Sigmoid colon (tissue), 7 donors: ENCODE measurements around the gene LRRTM4. TPM values are rescaled to one million over a fixed set of nuclear protein-coding genes. Genes with fewer than 3 reads are reported as not detected.

Experiments used
- DNase-seq: peaks from one replicate; pipeline ENCODE4 v3.0.0-alpha.2; 2019
- H3K27ac ChIP-seq, 4 donors: fragments of 200-600 bp; sonication (generic); one replicate each; pipeline ENCODE4 v1.5.1; 2016 to 2019; ENCODE audit warnings: mild to moderate bottlenecking in 1 of 4
- H3K27me3 ChIP-seq, 3 donors: fragments of 200-600 bp; sonication (generic); one replicate each; pipeline ENCODE4 v1.5.1; 2019; ENCODE audit warnings: mild to moderate bottlenecking in 1 of 3
- H3K36me3 ChIP-seq, 4 donors: fragments of 200-600 bp; sonication (generic); one replicate each; pipeline ENCODE4 v1.5.1; 2016 to 2019
- H3K4me1 ChIP-seq, 4 donors: fragments of 200-600 bp; sonication (generic); one replicate each; pipeline ENCODE4 v1.5.1; 2017 to 2019
- H3K4me3 ChIP-seq, 4 donors: fragments of 200-600 bp; sonication (generic); one replicate each; pipeline ENCODE4 v1.5.1; 2017 to 2019; ENCODE audit warnings: mild to moderate bottlenecking in 2 of 4, moderate library complexity in 1 of 4
- H3K9me3 ChIP-seq, 4 donors: fragments of 200-600 bp in 3 of 4; sonication (generic) in 3 of 4; one replicate each; pipeline versions ENCODE4 v1.5.1 to v1.6.1; 2013 to 2019
- CTCF ChIP-seq, 4 experiments: fragments of 450-650 bp in 3 of 4; fragments of 200-600 bp in 1 of 4; IDR thresholded peaks; one replicate each; pipeline ENCODE4 v1.5.1; 2016 to 2019; ENCODE audit warnings: antibody characterized with exemption in 4 of 4, mild to moderate bottlenecking in 3 of 4, moderate library complexity in 2 of 4
- EP300 ChIP-seq, 4 donors: sonication (generic); formaldehyde crosslinking; IDR thresholded peaks; one replicate each; pipeline ENCODE4 v1.6.1; 2017; ENCODE audit warnings: antibody characterized with exemption in 4 of 4
- POLR2A ChIP-seq, 2 donors: fragments of 450-650 bp; IDR thresholded peaks; one replicate each; pipeline ENCODE4 v1.6.1; 2016; ENCODE audit warnings: antibody characterized with exemption in 2 of 2, mild to moderate bottlenecking in 2 of 2, moderate library complexity in 2 of 2
- POLR2AphosphoS5 ChIP-seq, 4 donors: sonication (generic); formaldehyde crosslinking; IDR thresholded peaks; one replicate each; pipeline ENCODE4 v1.6.1; 2017; ENCODE audit warnings: antibody characterized with exemption in 4 of 4
- WGBS, 2 donors: extraction: QIAGEN DNeasy Blood & Tissue Kit; methylation state at CpG; one replicate each; pipeline ENCODE4 v1.1.7; 2013; 5-methylcytosine and 5-hydroxymethylcytosine counted together
- intact Hi-C: fragments of 100-400 bp; cut with DNase I; formaldehyde crosslinking; loops from one replicate; pipeline ENCODE4 v1.15.1; 2023
- polyA plus RNA-seq, 3 donors: library from polyadenylated mRNA; stranded (reverse); fragments of 200-250 nt; gene quantifications; one replicate each; pipeline ENCODE4 v1.2.3, GENCODE V29; 2013
- total RNA-seq, 4 donors: library from RNA; depleted of rRNA; stranded (reverse); fragments of >200 nt; gene quantifications; one replicate each; pipeline ENCODE4 v1.1.0, GENCODE V29; 2016
- donor health status: healthy with polysubstance abuse.
- donor health status: Bipolar disorder and iron deficiency.
- donor health status: healthy.

LRRTM4 gene
- total and polyA plus RNA-seq, 7 donors: 0.17 to 1.1 (median 0.55) TPM; not detected in 2

GRCh38 chr2:76975752-76976151 lies 546.4 kb downstream of the LRRTM4 start:
- intact Hi-C loops: loop anchor here (1.0 kb wide), 1 partner anchor 22 kb away; no protein-coding TSS in a partner anchor

GRCh38 chr2:76973610-76974009 lies 548.6 kb downstream of the LRRTM4 start:
- no peaks in the 10 kb centered on the region for H3K27me3 ChIP-seq
- intact Hi-C loops: no loop called here
- no peaks in the 10 kb centered on the region for H3K9me3 ChIP-seq
- no peak overlapping the region for H3K4me3 ChIP-seq
- TF ChIP-seq CTCF (IDR thresholded peaks at IDR 0.05) (no peak), POLR2A (IDR thresholded peaks at IDR 0.05) (no peak), POLR2AphosphoS5 (IDR thresholded peaks at IDR 0.05) (no peak), EP300 (IDR thresholded peaks at IDR 0.05) (no peak)
- 81 to 98% methylated on average over 4 of the region's 4 CpGs for WGBS, 2 donors
- no peaks in the 10 kb centered on the region for H3K36me3 ChIP-seq
- peaks cover 0 to 16% (median 4%) of the 10 kb centered on the region in 4 donors for H3K4me1 ChIP-seq
- H3K27ac ChIP-seq: no peak overlapping the region
- DNase-seq: no peak

More at GRCh38 chr2:76975752-76976151, 546.4 kb downstream of the LRRTM4 start:
- Histone ChIP-seq H3K9me3 (no peaks in the 10 kb centered on the region), H3K4me1 (peaks cover 0 to 37% (median 10%) of the 10 kb centered on the region in 4 donors), H3K4me3 (no peak overlapping the region), H3K27me3 (no peaks in the 10 kb centered on the region), H3K27ac (no peak overlapping the region), H3K36me3 (no peaks in the 10 kb centered on the region)
- no peak for TF ChIP-seq CTCF (IDR thresholded peaks at IDR 0.05)
- TF ChIP-seq POLR2A (IDR thresholded peaks at IDR 0.05): no peak
- TF ChIP-seq EP300 (IDR thresholded peaks at IDR 0.05): no peak
- no peak for TF ChIP-seq POLR2AphosphoS5 (IDR thresholded peaks at IDR 0.05)
- DNase-seq: no peak

GRCh38 chr2:76965772-76966171 lies 556.4 kb downstream of the LRRTM4 start:
- DNase-seq: no peak
- no peaks in the 10 kb centered on the region for H3K9me3 ChIP-seq
- 36 to 81% methylated on average over 2 of the region's 2 CpGs for WGBS, 2 donors
- no peaks in the 10 kb centered on the region for H3K4me1 ChIP-seq
- H3K27ac ChIP-seq: no peak overlapping the region
- TF ChIP-seq POLR2AphosphoS5 (IDR thresholded peaks at IDR 0.05) (no peak), POLR2A (IDR thresholded peaks at IDR 0.05) (no peak), CTCF (IDR thresholded peaks at IDR 0.05) (no peak), EP300 (IDR thresholded peaks at IDR 0.05) (no peak)
- intact Hi-C loops: no loop called here
- no peaks in the 10 kb centered on the region for H3K36me3 ChIP-seq
- H3K4me3 ChIP-seq: no peak overlapping the region
- no peaks in the 10 kb centered on the region for H3K27me3 ChIP-seq

GRCh38 chr2:76958749-76959148 lies 563.4 kb downstream of the LRRTM4 start:
- no peaks in the 10 kb centered on the region for H3K27me3 ChIP-seq
- DNase-seq: no peak
- WGBS, 2 donors: 22 to 24% methylated on average over 3 of the region's 3 CpGs
- no peaks in the 10 kb centered on the region for H3K4me1 ChIP-seq
- no peak overlapping the region for H3K4me3 ChIP-seq
- H3K27ac ChIP-seq: no peak overlapping the region
- H3K36me3 ChIP-seq: no peaks in the 10 kb centered on the region
- no peaks in the 10 kb centered on the region for H3K9me3 ChIP-seq
- no peak for TF ChIP-seq POLR2A (IDR thresholded peaks at IDR 0.05)
- no peak for TF ChIP-seq EP300 (IDR thresholded peaks at IDR 0.05)
- TF ChIP-seq POLR2AphosphoS5 (IDR thresholded peaks at IDR 0.05): no peak
- no peak for TF ChIP-seq CTCF (IDR thresholded peaks at IDR 0.05)
- intact Hi-C loops: no loop called here

GRCh38 chr2:76953733-76954347 lies 568.3 kb downstream of the LRRTM4 start:
- H3K36me3 ChIP-seq: no peaks in the 10 kb centered on the region
- no peak overlapping the region for H3K4me3 ChIP-seq
- intact Hi-C loops: no loop called here
- 55 to 60% methylated on average over 3 of the region's 3 CpGs for WGBS, 2 donors
- no peak overlapping the region for H3K27ac ChIP-seq
- H3K4me1 ChIP-seq: no peaks in the 10 kb centered on the region
- no peak for DNase-seq
- no peak for TF ChIP-seq POLR2A (IDR thresholded peaks at IDR 0.05)
- TF ChIP-seq POLR2AphosphoS5 (IDR thresholded peaks at IDR 0.05): no peak
- peak in 3 of 4 experiments; percentile 32 to 71 (median 67) for TF ChIP-seq CTCF (IDR thresholded peaks at IDR 0.05)
- no peak for TF ChIP-seq EP300 (IDR thresholded peaks at IDR 0.05)
- H3K27me3 ChIP-seq: no peaks in the 10 kb centered on the region
- H3K9me3 ChIP-seq: no peaks in the 10 kb centered on the region
